ENCODE results near the gene MVB12A.

The MVB12A gene

DNA sequence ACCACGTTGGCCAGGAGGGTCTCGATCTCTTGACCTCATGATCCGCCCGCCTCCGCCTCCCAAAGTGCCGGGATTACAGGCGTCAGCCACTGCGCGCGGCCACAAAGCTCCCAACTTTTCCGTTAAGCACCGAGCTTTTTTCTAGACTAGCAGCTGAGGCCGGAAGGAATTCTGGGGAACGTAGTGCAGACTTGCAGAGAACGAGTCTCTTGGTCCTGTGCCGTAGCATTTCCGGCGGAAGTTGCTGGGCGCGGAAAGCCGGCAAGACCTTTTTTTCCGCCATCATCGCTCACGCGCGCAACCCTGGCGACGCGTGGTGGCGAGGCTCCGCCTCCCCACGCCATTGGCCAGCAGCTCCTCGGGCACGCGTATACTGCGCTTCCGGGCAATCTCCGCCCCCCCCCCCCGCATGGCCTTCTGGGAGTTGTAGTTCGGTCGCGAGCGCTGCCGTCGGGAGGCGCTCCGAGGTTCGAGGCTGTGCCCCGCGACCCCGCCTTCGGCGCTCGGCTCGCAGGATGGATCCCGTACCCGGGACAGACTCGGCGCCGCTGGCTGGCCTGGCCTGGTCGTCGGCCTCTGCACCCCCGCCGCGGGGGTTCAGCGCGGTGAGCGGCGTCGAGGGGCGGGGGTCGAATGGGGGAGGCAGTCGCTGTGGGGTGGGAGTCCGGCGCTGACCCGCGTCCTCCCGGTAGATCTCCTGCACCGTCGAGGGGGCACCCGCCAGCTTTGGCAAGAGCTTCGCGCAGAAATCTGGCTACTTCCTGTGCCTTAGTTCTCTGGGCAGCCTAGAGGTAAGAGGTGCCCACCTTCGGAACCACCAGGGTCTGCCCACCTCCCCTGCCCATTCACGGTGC is at the start of gene MVB12A:
TSS of gene MVB12A (plus strand) at position 427 of the 854 bp plus-strand sequence. CDS start at position 516, 89 bp downstream.
- DNase-seq (ENCODE audit: low spot score): peak; percentile 99

DNA sequence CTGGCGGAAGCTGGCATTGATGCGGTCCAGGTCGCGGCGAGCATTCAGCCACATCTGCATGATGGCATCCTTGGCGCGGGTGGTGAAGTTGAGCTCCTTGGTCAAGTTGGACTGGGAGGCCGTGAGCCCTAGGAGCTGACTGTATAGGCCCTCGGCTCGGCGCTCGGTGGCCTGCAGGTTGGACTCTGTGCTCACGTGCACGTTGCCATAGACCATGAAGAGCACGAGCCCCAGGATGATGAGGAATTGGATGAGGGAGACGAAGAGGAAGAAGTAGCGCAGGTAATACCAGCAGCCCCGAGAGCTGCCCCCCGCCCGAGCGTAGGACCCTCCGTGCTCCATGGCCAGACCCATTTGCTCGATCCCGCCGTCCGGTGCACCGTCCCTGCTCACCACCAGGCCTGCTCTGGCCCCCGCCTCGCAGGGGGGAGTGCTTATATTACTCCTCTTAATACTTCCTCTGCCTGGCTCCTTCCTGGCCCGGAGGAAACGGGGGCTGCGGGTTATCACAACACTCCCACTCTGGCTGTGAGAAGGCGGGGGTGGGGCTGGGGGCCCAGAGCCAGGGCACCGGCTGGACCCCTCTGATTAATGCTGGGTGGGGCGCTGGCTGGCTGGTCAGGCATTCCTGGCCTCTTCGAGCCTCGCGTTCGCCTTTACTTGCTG is 42.8 kb upstream of the MVB12A start, which contains the start of gene PLVAP:
TSS of gene PLVAP (minus strand) at position 408 of the 666 bp plus-strand sequence. CDS start at position 354, 54 bp downstream.
- no peak for DNase-seq (ENCODE audit: low spot score)

DNA sequence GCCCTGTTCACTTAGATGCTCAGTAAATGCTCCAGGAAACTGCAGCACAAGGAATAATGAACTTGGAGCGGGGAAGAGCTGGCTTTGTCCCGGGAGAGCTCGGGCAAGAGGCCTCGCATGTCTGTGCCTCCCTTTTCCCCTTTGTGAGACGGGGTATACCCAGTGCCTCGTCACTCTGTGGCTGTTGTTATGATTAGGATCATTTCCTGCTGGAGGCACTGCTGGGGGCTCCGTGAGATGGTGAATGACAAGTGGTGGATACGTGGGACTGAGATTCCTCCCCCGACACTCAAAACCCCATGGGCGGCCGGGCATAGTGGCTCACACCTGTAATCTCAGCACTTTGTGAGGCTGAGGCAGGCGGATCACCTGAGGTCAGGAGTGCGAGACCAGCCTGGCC is 41.6 kb upstream of the MVB12A start:
- DNase-seq (ENCODE audit: low spot score): no peak

DNA sequence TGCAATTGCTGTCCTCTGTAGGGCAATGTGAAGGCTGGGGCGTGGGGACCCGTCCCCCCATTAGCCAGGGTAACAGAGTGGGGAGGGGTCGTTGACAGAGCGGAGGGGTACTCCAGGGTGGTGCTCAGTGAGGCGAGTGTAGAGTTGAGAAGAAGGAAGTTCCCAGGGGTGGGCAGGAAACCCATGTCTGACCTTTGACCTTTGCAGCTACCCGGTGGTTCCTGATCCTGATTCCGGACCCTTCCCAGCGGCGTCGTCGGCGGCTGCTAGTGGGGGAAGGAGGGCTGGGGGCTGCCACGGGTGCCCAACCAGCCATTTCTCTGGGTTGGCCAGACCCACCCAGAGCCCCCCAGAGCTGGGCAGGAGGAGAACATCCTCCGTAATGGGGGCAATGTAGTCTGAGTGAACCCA is 40.6 kb upstream of the MVB12A start:
- no peak for DNase-seq (ENCODE audit: low spot score)

DNA sequence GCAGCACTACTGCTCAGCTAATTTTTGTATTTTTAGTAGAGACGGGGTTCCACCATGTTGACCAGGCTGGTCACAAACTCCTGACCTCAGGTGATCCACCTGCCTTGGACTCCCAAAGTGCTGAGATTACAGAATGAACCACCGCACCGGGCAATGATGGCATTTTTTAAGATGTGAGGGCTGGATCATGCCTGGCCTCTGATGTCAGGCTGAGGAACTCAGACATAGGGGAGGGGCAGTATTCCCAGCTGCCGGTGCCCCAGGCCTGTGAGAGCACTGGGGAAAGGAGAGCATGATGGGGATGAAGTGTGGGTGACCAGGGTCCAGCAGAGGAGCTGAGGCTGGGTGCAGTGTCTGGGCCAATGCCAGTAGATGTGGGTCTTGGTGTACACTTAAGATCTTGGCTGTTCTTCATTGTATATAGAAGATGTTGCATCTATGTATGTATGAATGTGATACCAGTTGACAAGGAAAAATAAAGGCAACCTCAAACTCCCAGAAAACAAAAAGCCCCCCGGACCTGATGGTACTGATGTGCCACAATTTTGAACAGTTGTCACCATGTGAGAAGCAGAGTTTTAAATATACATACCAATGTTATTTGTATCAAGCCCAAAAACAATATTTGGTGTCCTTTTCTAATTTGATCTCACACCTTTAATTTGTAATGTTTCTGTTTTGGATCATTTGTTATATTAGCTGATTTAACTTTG is 39.3 kb upstream of the MVB12A start:
- no peak for DNase-seq (ENCODE audit: low spot score)

DNA sequence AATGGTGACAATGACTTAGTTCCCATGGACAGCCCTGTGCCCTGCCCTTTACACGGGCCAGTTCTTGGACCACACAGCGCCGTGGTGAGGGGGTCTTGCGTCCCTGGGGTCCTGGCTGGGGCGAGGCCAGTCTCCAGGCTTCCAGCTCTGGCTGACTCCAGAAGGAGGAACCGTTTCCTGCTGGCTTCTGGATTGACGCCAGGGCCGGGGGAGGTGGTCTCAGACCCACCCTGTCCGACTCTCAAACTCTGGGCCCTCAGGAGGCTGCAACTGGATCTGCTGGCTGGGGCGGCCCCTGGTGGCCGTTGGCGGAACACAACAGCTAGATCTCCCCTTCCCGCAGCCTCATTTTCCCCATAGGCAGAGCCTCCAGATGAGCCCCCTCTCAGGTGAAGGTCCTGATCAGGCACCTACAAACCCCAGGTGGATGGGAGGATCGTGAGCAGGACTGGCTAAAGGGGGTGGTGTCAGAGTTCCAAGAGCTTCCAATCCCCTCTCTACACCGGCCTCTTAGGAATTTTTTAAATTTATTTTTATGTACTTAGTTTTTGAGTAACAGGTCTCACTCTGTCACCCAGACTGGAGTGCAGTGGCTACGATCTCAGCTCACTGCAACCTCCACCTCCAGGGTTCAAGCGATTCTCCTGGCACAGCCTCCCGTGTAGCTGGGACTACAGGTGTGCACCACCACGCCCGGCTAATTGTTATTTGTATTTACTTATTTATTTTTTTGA is 33.8 kb upstream of the MVB12A start:
- peak; percentile 75 for DNase-seq (ENCODE audit: low spot score)

DNA sequence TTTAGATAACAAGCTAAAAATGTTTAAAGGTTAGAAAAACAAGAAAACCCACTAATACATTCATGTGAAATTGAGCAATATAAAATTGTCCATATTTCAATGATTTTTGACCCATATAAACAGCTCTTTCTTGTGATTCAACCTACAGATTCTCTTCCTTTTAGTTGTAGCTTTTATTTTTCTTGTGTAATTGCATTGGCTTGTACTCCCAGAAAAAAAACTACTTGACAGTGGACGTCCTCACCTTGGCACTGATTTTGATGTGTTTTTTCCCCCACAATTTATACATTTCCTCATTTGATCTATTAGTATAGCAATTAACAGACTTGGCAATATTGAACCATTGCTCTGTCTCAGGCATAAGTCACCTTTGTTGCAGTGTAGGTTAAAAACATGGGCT is 30.6 kb upstream of the MVB12A start:
- DNase-seq (ENCODE audit: low spot score): no peak

DNA sequence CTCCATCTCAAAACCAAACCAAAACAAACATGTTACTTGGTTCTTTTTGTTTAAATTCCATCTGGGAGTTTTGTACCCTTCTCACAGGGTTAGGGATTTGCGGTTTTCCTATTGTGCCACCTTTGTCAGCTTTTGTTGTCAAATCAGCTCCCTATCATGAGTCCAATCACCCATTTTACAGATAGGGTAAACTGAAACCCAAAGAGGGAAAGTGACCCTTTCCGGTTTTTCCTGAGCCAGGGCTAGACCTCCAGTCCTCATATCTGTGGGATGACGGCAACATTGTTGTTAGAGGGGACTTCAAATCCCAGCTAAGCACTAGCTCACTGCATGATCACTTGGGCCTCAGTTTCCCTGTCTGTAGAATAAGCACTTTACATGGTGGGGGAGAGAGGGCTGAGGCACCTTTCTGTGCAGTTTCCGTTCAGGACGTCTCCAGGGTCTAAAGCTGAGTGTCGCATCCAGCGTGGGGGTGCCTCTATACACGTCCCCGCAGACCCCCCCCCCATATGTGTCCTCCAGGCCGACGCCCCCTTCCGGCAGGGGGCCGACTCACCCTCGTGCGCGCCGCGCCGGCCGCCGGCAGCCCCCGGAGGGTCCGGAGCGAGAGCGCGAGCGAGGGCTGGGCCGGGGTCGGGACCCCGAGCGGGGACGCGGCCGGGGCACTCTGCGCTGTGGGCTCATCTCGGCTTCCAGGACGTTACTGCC is 29.7 kb upstream of the MVB12A start:
- no peak for DNase-seq (ENCODE audit: low spot score)

DNA sequence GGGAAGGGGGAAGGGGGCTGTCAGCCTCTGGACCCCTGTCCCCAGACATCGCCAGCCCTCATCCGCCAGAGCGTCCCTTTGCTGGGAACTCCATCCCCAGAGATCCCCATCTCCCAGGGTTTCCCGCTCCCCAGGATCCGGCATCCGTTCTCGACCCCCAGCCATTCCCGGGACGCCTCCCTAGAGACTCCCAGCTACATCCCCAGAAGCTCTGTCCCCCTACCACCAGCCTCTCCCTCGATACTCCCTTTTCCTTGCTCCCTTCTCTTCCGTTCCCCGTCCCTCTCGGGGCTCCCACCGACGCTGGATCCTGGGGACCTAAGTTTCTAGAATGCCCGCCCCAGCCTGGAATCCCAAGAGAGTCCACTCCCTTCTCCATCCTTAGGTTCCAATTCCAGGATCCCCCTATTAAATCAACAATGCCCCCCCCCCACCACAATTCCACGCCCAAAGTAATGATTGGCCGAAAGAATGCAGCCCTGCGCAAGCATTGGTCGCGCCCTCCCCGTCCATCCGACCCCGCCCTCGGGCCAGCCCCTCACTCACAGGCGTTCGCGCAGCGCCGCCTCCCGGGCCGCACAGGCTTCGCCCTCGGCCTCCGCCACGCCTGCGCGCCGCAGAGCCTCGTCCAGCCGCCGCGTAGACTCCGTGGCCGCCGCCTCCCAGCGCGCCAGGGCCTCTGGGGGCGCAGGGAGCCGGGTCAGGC is 29.0 kb upstream of the MVB12A start:
- peak; percentile 98 for DNase-seq (ENCODE audit: low spot score)

DNA sequence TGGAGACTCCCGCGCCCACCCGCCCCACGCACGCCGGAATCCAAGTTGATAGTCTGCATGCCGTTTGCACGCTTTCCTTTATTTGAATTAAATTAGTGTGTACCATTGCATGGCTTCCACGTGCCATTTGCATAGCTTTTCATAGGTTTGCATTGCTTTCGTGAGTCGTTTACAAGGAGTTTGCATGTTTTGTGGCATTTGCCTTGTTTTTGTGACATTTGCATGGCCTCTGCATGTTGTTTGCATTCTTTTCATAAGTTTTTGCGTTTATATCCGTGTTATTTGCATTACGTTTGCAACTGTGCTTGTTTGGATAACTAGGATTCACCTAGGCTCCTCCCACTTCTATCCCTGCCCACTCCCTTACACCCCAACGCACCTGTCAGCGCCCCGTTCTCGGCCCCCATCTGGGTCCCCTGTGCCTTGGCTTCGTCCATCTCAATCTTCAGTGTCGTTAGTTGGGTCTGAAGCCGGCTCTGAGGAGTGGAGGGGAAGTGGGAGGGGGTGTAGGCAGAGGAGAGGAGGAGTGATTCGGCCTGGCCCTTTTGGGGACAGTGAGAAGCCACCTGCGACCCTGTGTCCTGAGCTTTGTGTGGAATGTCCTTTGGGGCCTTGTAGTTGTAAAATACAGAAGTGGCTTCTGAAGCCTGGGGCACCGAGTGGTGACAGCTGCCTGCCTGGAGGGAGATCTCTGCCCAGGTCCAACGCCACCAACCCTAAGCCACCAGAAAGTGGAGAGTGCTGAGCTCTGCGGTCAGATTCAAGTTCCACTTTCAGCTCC is 28.3 kb upstream of the MVB12A start:
- DNase-seq (ENCODE audit: low spot score): no peak

DNA sequence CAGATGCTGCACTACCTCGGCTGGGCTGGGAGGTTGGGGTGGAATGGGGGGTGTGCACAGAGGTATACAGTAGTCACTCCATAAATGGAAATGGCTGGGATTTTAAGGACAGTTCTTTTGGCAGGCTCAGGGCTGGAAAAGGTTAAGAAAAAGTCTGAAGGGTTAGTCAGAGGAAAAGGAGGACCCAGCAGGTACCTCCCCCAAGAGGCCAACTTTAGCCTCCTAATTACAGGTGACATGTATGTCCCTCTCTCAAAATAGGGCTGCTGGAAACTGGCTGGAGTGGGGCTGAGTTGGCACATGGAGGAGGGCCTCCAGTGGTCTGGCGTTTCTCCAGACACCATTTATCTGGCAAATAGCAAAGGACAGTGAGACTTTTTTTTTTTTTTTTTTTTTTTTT is 26.8 kb upstream of the MVB12A start:
- DNase-seq (ENCODE audit: low spot score): no peak

DNA sequence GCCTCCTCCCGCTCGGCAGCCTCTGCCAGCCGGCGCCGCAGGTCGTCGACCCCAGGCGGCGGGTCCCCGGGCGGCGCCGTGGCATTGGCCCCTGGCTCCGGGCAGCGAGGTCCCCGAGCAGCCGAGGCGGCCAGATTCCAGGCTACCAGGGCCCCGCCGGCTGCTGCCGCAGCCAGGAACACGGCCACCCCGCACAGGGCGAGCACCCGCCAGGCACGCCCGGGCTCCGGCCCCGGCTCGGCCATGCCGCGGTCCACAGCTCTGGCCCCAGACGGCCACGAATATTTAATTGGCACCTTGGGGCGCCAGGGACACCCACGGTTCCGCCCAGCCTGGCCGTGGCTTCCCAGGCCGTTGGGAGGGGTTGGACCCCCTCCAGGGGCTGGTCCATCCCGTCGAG is 25.9 kb upstream of the MVB12A start, which contains the start of gene CCDC194:
TSS of gene CCDC194 (minus strand) at position 283 of the 400 bp plus-strand sequence. CDS start at position 245, 38 bp downstream.
- no peak for DNase-seq (ENCODE audit: low spot score)

DNA sequence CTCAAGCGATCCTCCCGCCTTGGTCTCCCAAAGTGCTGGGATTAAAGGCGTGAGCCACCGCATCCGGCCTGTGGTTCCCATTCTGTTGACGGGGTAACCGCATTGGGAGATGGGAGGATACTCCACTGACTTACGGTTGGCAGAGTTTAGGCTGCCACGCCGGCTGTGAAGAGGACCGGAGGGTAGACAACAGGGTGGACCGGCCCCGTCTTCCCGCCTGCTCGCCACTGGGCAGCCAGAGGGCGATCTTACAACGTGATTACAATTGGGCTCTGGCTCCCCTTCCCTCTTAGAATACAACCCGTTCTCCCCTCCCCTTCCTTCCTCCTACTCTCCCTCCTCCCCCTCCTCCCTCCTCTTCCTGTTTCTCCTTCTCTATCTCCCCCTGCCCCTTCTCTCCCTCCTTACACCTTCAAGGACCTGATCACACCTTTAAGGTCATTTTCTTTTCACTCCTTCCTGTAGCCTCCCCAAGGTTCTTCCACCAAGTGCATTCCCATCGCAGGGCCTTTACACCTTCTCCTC is 24.9 kb upstream of the MVB12A start:
- DNase-seq (ENCODE audit: low spot score): peak; percentile 72

DNA sequence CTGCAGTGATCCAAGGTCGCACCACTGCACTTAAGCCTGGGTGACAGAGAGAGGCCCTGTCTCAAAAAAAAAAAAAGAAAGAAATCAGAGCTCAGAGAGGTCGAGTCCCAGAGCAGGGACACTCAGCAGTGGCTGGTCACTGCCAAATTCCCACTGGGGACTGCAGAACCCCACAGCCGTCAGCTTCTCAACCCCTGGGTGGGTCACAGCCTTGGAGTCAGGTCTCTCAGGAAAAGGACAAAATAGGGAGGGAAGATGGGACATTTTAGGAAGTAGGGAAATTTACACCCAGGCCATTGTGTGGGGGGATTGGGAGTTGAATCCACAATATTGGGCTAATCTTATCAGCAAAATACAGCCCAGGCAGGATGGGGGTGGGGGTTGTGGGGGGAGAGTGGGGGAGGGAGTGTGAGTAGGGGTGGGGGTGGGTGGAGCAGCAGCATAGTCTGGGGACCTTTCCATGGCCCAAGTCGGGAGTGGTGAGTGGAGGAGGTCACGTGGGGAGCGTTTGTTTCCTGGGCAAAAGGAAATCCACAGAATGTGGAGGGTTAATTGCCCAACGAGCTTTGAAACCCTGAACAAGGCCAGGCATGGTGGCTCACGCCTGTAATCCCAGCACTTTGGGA is 20.8 kb upstream of the MVB12A start:
- no peak for DNase-seq (ENCODE audit: low spot score)

DNA sequence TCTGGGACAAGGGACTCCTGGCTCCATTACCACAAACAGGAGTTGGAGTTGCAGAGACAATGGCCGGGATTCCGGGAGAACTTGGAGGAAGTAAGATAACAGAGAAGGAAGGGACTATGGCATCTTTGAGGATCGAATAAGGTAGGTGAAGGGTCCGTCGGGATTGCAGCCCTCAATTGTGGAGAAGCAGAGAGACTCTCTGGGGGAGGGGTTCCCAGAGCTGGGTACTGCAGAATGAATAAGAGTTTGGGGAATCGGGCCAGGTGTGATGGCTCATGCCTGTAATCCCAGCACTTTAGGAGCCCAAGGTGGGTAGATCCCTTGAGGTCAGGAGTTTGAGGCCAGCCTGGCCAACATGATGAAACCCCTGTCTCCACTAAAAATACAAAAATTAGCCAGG is 18.2 kb upstream of the MVB12A start:
- DNase-seq (ENCODE audit: low spot score): no peak

DNA sequence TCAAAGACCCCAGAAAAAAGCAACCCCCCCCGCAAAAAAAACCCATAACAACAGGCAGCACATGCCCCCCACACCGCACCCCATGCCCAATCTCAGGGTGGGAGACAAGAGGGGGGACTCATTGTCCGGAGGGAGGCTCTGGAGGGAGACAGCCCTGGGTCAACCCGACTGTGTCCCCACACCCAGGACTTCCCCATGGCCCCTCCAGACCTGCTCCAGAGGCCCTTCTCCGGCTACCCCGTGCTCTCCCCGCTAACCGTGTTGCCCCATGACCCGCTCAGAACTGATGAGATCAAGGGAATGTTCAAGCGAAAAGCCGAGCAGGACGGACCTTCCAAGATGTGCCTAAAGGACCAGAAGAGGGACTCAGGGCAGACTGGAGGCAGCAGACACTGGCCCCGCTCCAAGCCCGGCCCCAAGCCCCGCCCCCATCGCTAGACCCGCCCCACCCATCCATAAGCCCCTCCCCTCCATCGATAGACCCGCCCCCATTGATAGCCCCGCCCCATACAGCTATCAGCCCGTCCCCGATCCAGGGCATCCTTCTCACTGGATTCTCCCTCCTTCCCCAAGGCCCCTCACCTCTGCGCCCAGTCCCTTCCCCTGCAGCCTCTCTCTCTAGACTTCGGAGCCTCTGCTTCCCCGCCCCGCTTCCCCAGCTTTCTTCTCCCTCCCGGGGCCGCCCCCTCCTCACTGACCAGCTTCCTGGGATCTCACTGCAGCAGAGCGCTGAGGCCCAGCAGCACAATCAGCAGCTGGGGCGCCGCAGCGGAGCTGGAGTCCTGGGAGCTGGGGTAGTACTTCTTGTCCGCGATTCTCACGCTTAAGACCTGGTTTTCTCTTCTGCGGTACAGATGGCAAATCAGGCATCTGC is 16.6 kb upstream of the MVB12A start:
- peak; percentile 68 for DNase-seq (ENCODE audit: low spot score)

DNA sequence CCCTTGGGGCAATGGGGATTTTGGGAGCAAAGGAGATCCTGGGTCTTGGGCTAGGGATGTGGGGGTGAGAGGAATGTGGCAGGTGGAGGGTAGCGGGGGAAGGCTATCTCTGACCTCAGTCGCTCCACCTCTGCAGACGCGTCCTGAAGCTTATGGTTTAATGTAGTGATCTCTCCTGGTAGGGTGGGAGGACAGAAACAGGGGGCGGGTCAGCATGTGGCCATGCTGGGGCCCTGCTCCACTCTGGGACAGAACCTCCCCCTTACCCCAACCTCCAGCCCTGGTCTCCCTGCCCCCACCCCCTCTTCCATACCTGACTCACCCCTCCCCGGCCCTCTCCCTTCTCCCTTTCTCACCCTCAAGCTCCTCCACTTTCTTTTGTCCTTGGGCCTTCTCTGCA is 15.8 kb upstream of the MVB12A start:
- DNase-seq (ENCODE audit: low spot score): no peak
